Fibroblast of lung (primary cell): ENCODE measurements around the gene CLCN3. TPM values are rescaled to one million over a fixed set of nuclear protein-coding genes. Genes with fewer than 3 reads are reported as not detected.
"Not testable (repeated sequence)": the region's sequence is repeated elsewhere in the genome, so short reads cannot be mapped to it uniquely, and the experiment has no call there.

Experiments
- DNase-seq, 2 donors: peaks; one replicate each; pipeline versions ENCODE4 v3.0.0 to v3.0.0-alpha.2; 2010; ENCODE audit warnings: low read depth in 2 of 2
- H2AFZ ChIP-seq: 2 replicates; pipeline ENCODE4 v1.5.1; 2012; ENCODE audit warnings: low read length, control low read depth, inconsistent platforms
- H3K27ac ChIP-seq: 2 replicates; pipeline ENCODE4 v1.5.1; 2011; ENCODE audit warnings: low read length, control low read depth; ENCODE audit not compliant: insufficient read depth
- H3K27me3 ChIP-seq: 2 replicates; pipeline ENCODE4 v1.5.1; 2011; ENCODE audit warnings: mild to moderate bottlenecking, low read length; ENCODE audit not compliant: control insufficient read depth, insufficient read depth
- H3K36me3 ChIP-seq: 2 replicates; pipeline ENCODE4 v1.5.1; 2011; ENCODE audit warnings: low read length; ENCODE audit not compliant: control insufficient read depth, insufficient read depth
- H3K4me1 ChIP-seq: 2 replicates; pipeline ENCODE4 v1.5.1; 2011; ENCODE audit warnings: low read length; ENCODE audit not compliant: control insufficient read depth, insufficient read depth; ENCODE audit errors: extremely low read depth
- H3K4me2 ChIP-seq: 2 replicates; pipeline ENCODE4 v1.5.1; 2011; ENCODE audit warnings: low read length, control low read depth; ENCODE audit not compliant: insufficient read depth; ENCODE audit errors: extremely low read depth
- H3K4me3 ChIP-seq, 4 experiments: fragments of 200-600 bp in 1 of 4; sonication (generic) in 1 of 4; replicated peaks in 1 of 4; 2 replicates each; pipeline ENCODE4 v1.5.1; 2011 to 2016; ENCODE audit warnings: low read length in 4 of 4, low read depth in 3 of 4, mild to moderate bottlenecking in 3 of 4, control low read depth in 2 of 4, inconsistent platforms in 1 of 4, mixed read lengths in 1 of 4; ENCODE audit not compliant: insufficient read depth in 1 of 4; ENCODE audit errors: control extremely low read depth in 1 of 4
- H3K79me2 ChIP-seq: 2 replicates; pipeline ENCODE4 v1.5.1; 2012; ENCODE audit warnings: mild to moderate bottlenecking, low read length, inconsistent platforms; ENCODE audit not compliant: control insufficient read depth, insufficient read depth
- H3K9ac ChIP-seq: 2 replicates; pipeline ENCODE4 v1.5.1; 2011; ENCODE audit warnings: mild to moderate bottlenecking, low read length, control low read depth; ENCODE audit not compliant: insufficient read depth
- H3K9me3 ChIP-seq: 2 replicates; pipeline ENCODE4 v1.5.1; 2012; ENCODE audit warnings: low read depth, low read length; ENCODE audit not compliant: control insufficient read depth, insufficient read depth
- H4K20me1 ChIP-seq: 2 replicates; pipeline ENCODE4 v1.5.1; 2011; ENCODE audit warnings: low read length; ENCODE audit not compliant: control insufficient read depth, insufficient read depth; ENCODE audit errors: extremely low read depth
- CTCF ChIP-seq, 2 donors: IDR thresholded peaks in 1 of 2; conservative IDR thresholded peaks in 1 of 2; 1 replicate in 1 of 2; 2 replicates in 1 of 2; pipeline ENCODE4 v1.5.1; 2011 to 2012; ENCODE audit warnings: low read length in 2 of 2, control low read depth in 1 of 2, inconsistent platforms in 1 of 2, low read depth in 1 of 2, mild to moderate bottlenecking in 1 of 2
- EZH2 ChIP-seq: IDR thresholded peaks from 2 replicates; pipeline ENCODE4 v1.5.1; 2012; ENCODE audit warnings: low read length, control low read depth, mild to moderate bottlenecking; ENCODE audit errors: missing control alignments
- polyA plus RNA-seq, 2 donors: library from polyadenylated mRNA; depleted of rRNA in 1 of 2; stranded (reverse) in 1 of 2; unstranded in 1 of 2; fragments of >200 nt; gene quantifications; 2 replicates each; pipeline ENCODE4 v1.2.1, GENCODE V29; 2011 to 2012; ENCODE audit warnings: missing spikeins in 1 of 2
- total RNA-seq: library from RNA; depleted of rRNA; stranded (reverse); fragments of >200 nt; gene quantifications from 2 replicates; pipeline ENCODE4 v1.2.1, GENCODE V29; 2014

CLCN3 gene
- total and polyA plus RNA-seq, 2 donors (not counting 1 experiment from before 2014, with no cell fraction given), result 51.7 to 92.2 TPM

- no peaks in the 10 kb centered on the region for H3K27me3 ChIP-seq
- H4K20me1 ChIP-seq, result no peaks in the 10 kb centered on the region
- no peaks in the 10 kb centered on the region for H3K36me3 ChIP-seq
- H3K9ac ChIP-seq, result no peak overlapping the region
- no peaks in the 10 kb centered on the region for H3K4me1 ChIP-seq
- peak overlapping the region; percentile 76 to 98 (median 80) for H3K4me3 ChIP-seq
- no peak overlapping the region for H2AFZ ChIP-seq
- H3K79me2 ChIP-seq, result peaks cover 45% of the 10 kb centered on the region
- DNase-seq, result peak in 1 of 2 donors; percentile 38
- no peaks in the 10 kb centered on the region for H3K9me3 ChIP-seq
- H3K27ac ChIP-seq, result peak overlapping the region; percentile 95
- H3K4me2 ChIP-seq, result peak overlapping the region; percentile 95
- TF ChIP-seq EZH2, result no peak
- no peak for TF ChIP-seq CTCF (conservative IDR thresholded peaks at IDR 0.05 in 1 of 2, IDR thresholded peaks at IDR 0.05 in 1 of 2; ENCODE audit: low read depth in 1 of 2, low read length in 2 of 2)
Measured at GRCh38 chr4:169622566-169622965, 2.2 kb downstream of the CLCN3 start.

GRCh38 chr4:169624012-169624411 lies 3.6 kb downstream of the CLCN3 start:
- not testable (repeated sequence) for H3K27me3 ChIP-seq, H3K9ac ChIP-seq, H3K27ac ChIP-seq, H3K4me1 ChIP-seq, H3K36me3 ChIP-seq, H3K4me2 ChIP-seq, H2AFZ ChIP-seq, H3K9me3 ChIP-seq, DNase-seq, H4K20me1 ChIP-seq, H3K4me3 ChIP-seq
- H3K79me2 ChIP-seq, result peaks cover 52% of the 10 kb centered on the region

- Histone ChIP-seq H3K9ac (no peak overlapping the region), H3K9me3 (no peaks in the 10 kb centered on the region), H4K20me1 (no peaks in the 10 kb centered on the region), H3K4me3 (no peak overlapping the region), H2AFZ (no peak overlapping the region), H3K4me1 (no peaks in the 10 kb centered on the region), H3K27ac (no peak overlapping the region), H3K36me3 (no peaks in the 10 kb centered on the region), H3K27me3 (no peaks in the 10 kb centered on the region), H3K79me2 (peaks cover 53% of the 10 kb centered on the region), H3K4me2 (no peak overlapping the region)
- TF ChIP-seq EZH2 (no peak), CTCF (conservative IDR thresholded peaks at IDR 0.05 in 1 of 2, IDR thresholded peaks at IDR 0.05 in 1 of 2; ENCODE audit: low read depth in 1 of 2, low read length in 2 of 2) (no peak)
- DNase-seq, result no peak
Measured at GRCh38 chr4:169625886-169626285, 5.5 kb downstream of the CLCN3 start.
